Stomach (tissue), 9 donors: ENCODE results near the gene PICK1. TPM values are rescaled to one million over a fixed set of nuclear protein-coding genes. Genes with fewer than 3 reads are reported as not detected.

Experiments used
- DNase-seq, 2 donors: peaks; one replicate each; pipeline versions ENCODE4 v3.0.0 to v3.0.0-alpha.2; 2013 to 2019
- H3K27ac ChIP-seq, 5 donors: fragments of 200-600 bp in 4 of 5; sonication (generic) in 4 of 5; one replicate each; pipeline ENCODE4 v1.5.1; 2013 to 2019; ENCODE audit warnings: mild to moderate bottlenecking in 1 of 5, moderate library complexity in 1 of 5
- H3K27me3 ChIP-seq, 3 donors: fragments of 200-600 bp; sonication (generic); one replicate each; pipeline ENCODE4 v1.5.1; 2017 to 2019; ENCODE audit warnings: mixed run types in 1 of 3
- H3K36me3 ChIP-seq, 4 donors: fragments of 200-600 bp; sonication (generic); 1 replicate in 3 of 4; 2 replicates in 1 of 4; pipeline ENCODE4 v1.5.1; 2016 to 2019
- H3K4me1 ChIP-seq, 4 donors: fragments of 200-600 bp; sonication (generic); one replicate each; pipeline ENCODE4 v1.5.1; 2016 to 2019
- H3K4me3 ChIP-seq, 4 donors: fragments of 200-600 bp; sonication (generic) in 3 of 4; one replicate each; pipeline ENCODE4 v1.5.1; 2016 to 2019; ENCODE audit warnings: mild to moderate bottlenecking in 1 of 4
- H3K9me3 ChIP-seq, 4 donors: fragments of 200-600 bp; sonication (generic); one replicate each; pipeline ENCODE4 v1.5.1; 2016 to 2019
- CTCF ChIP-seq, 7 experiments: fragments of 450-650 bp in 4 of 7; fragments of 200-600 bp in 3 of 7; sonication (generic) in 3 of 7; IDR thresholded peaks; one replicate each; pipeline ENCODE4 v1.5.1; 2016 to 2019; ENCODE audit warnings: antibody characterized with exemption in 7 of 7, control low read depth in 2 of 7, mild to moderate bottlenecking in 1 of 7
- EP300 ChIP-seq: sonication (generic); formaldehyde crosslinking; IDR thresholded peaks from one replicate; pipeline ENCODE4 v1.6.1; 2017; ENCODE audit warnings: antibody characterized with exemption
- POLR2A ChIP-seq, 4 donors: fragments of 450-650 bp; IDR thresholded peaks; one replicate each; pipeline ENCODE4 v1.6.1; 2016; ENCODE audit warnings: antibody characterized with exemption in 4 of 4, control low read depth in 2 of 4, mild to moderate bottlenecking in 1 of 4, moderate library complexity in 1 of 4
- POLR2AphosphoS5 ChIP-seq, 3 donors: sonication (generic); formaldehyde crosslinking; IDR thresholded peaks; one replicate each; pipeline ENCODE4 v1.6.1; 2016; ENCODE audit warnings: antibody characterized with exemption in 3 of 3
- WGBS, 5 donors: extraction: QIAGEN DNeasy Blood & Tissue Kit in 3 of 5; methylation state at CpG; one replicate each; pipeline versions ENCODE4 v1.1.5 to v1.1.7; 2013 to 2018; 5-methylcytosine and 5-hydroxymethylcytosine counted together
- intact Hi-C: fragments of 100-400 bp; cut with DNase I; formaldehyde crosslinking; loops from one replicate; pipeline ENCODE4 v1.15.1; 2023; ENCODE audit warnings: low total_unique reads
- polyA plus RNA-seq, 3 donors: library from polyadenylated mRNA; stranded (reverse); fragments of 200-250 nt; gene quantifications; one replicate each; pipeline ENCODE4 v1.2.3, GENCODE V29; 2013
- total RNA-seq, 5 donors: library from RNA; depleted of rRNA; stranded (reverse); fragments of >200 nt; gene quantifications; one replicate each; pipeline versions ENCODE4 v1.1.0 to v1.2.3, GENCODE V29; 2014 to 2016
- donor health status: healthy with polysubstance abuse.
- donor health status: Bipolar disorder and iron deficiency.
- donor health status: healthy.

The PICK1 gene
- total and polyA plus RNA-seq, 8 donors, result 20.7 to 44.3 (median 27.0) TPM

- Histone ChIP-seq H3K27ac (peak overlapping the region in 1 of 5 donors; percentile 32), H3K9me3 (no peaks in the 10 kb centered on the region), H3K4me1 (peaks cover 0 to 8% (median 6%) of the 10 kb centered on the region in 4 donors), H3K4me3 (no peak overlapping the region), H3K36me3 (no peaks in the 10 kb centered on the region), H3K27me3 (peaks cover 0 to 22% (median 0%) of the 10 kb centered on the region in 3 donors)
- DNase-seq, result no peak
- intact Hi-C loops, result loop anchor here (10.0 kb wide), 1 partner anchor 294 kb away; no protein-coding TSS in a partner anchor
- TF ChIP-seq CTCF (IDR thresholded peaks at IDR 0.05) (no peak), EP300 (no peak), POLR2A (IDR thresholded peaks at IDR 0.05) (no peak), POLR2AphosphoS5 (IDR thresholded peaks at IDR 0.05) (no peak)
- WGBS, 5 donors, result 85 to 94% (median 91%) methylated on average over 7 of the region's 7 CpGs
These were observed 6.5 kb upstream of the PICK1 start for GRCh38 chr22:38050720-38051119.

- DNase-seq, result no peak
- 59 to 86% (median 80%) methylated on average over 6 to 8 of the region's 8 CpGs for WGBS, 5 donors
- peaks cover 0 to 9% (median 7%) of the 10 kb centered on the region in 4 donors for H3K4me1 ChIP-seq
- H3K4me3 ChIP-seq, result no peak overlapping the region
- H3K27me3 ChIP-seq, result peaks cover 0 to 22% (median 0%) of the 10 kb centered on the region in 3 donors
- no peaks in the 10 kb centered on the region for H3K36me3 ChIP-seq
- no peaks in the 10 kb centered on the region for H3K9me3 ChIP-seq
- intact Hi-C loops, result loop anchor here (10.0 kb wide), 1 partner anchor 294 kb away; no protein-coding TSS in a partner anchor
- TF ChIP-seq CTCF (IDR thresholded peaks at IDR 0.05), result no peak
- TF ChIP-seq POLR2AphosphoS5 (IDR thresholded peaks at IDR 0.05), result no peak
- no peak for TF ChIP-seq EP300
- no peak for TF ChIP-seq POLR2A (IDR thresholded peaks at IDR 0.05)
- no peak overlapping the region for H3K27ac ChIP-seq
These were observed 5.9 kb upstream of the PICK1 start for GRCh38 chr22:38051261-38051660.

GRCh38 chr22:38051900-38052862, 5.0 kb upstream of the PICK1 start:
- no peak overlapping the region for H3K4me3 ChIP-seq
- H3K9me3 ChIP-seq, result no peaks in the 10 kb centered on the region
- H3K4me1 ChIP-seq, result peaks cover 0 to 17% (median 14%) of the 10 kb centered on the region in 4 donors
- H3K36me3 ChIP-seq, result no peaks in the 10 kb centered on the region
- peaks cover 0 to 22% (median 0%) of the 10 kb centered on the region in 3 donors for H3K27me3 ChIP-seq
- WGBS, 5 donors, result 25 to 43% (median 29%) methylated on average over 15 to 30 of the region's 30 CpGs
- TF ChIP-seq POLR2AphosphoS5 (IDR thresholded peaks at IDR 0.05) (peak in 1 of 3 donors; percentile 39), CTCF (IDR thresholded peaks at IDR 0.05) (peak in 5 of 7 experiments; percentile 83 to 90 (median 88)), POLR2A (IDR thresholded peaks at IDR 0.05) (no peak)
- peak; percentile 86 to 95 for DNase-seq
- no peak overlapping the region for H3K27ac ChIP-seq
- intact Hi-C loops, result loop anchor here (10.0 kb wide), 1 partner anchor 293 kb away; no protein-coding TSS in a partner anchor

GRCh38 chr22:38062791-38063190, 5.6 kb downstream of the PICK1 start:
- intact Hi-C loops, result no loop called here
- no peak for TF ChIP-seq POLR2A (IDR thresholded peaks at IDR 0.05)
- no peak for TF ChIP-seq CTCF (IDR thresholded peaks at IDR 0.05)
- no peak for TF ChIP-seq EP300
- no peak for TF ChIP-seq POLR2AphosphoS5 (IDR thresholded peaks at IDR 0.05)
- no peak overlapping the region for H3K4me3 ChIP-seq
- no peaks in the 10 kb centered on the region for H3K9me3 ChIP-seq
- H3K4me1 ChIP-seq, result peaks cover 0 to 13% (median 6%) of the 10 kb centered on the region in 4 donors
- peaks cover 43 to 90% (median 89%) of the 10 kb centered on the region in 4 donors for H3K36me3 ChIP-seq
- no peak for DNase-seq
- peak overlapping the region in 2 of 5 donors; percentile 28 to 58 for H3K27ac ChIP-seq
- H3K27me3 ChIP-seq, result no peaks in the 10 kb centered on the region
- 72 to 79% (median 79%) methylated on average over 6 of the region's 6 CpGs for WGBS, 5 donors
